HG03575 (cell line): ENCODE data around the gene LHCGR.
"Not testable (repeated sequence)": the region's sequence is repeated elsewhere in the genome, so short reads cannot be mapped to it uniquely, and the experiment has no call there.

Source experiments
- ATAC-seq: cut with Tn5 transposase; IDR thresholded peaks from one replicate; pipeline ENCODE4 v1.9.1; 2021; ENCODE audit not compliant: unreplicated experiment, insufficient number of reproducible peaks, low FRiP score; ENCODE audit errors: extremely low read depth

Gene LHCGR

DNA sequence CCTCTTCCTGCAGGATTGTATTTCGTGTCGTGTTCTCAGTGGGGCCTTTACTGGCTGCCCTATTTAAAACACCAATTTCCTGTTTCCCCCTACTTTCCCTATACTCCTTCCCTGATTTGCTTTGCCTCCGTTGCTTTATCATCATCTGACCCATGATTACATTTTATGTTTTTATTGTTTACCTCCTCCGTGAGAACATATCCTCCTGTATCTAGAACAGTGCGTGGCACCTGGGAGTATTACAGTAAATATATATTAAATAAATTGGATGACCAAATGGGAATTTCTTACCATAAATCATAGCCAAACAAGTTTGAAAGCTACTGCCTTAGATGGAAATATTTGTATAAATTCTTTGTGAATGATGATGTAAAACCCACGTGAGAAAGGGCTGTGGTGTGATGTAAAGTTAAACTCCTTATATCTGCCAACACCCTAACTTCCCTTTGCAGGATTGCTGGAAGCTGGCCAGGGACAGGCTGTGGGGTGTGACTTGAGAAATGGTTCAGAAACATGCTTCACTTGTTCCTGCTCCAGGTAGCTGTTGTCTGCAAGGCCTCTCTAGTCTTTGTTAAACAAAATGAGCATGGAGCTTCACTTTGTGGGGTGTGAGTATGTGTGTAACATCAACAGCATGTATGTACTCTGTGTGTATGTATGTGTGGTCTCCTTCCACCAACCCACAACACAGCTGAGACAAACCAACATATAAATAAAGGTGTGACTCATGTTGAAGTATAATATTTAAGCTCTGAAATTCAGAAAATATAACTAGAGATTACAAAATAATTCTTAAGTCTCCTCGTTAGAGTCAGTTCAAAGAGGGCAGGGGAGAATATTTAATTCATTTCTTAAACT is 40.3 kb downstream of the LHCGR start:
- no peak for ATAC-seq

DNA sequence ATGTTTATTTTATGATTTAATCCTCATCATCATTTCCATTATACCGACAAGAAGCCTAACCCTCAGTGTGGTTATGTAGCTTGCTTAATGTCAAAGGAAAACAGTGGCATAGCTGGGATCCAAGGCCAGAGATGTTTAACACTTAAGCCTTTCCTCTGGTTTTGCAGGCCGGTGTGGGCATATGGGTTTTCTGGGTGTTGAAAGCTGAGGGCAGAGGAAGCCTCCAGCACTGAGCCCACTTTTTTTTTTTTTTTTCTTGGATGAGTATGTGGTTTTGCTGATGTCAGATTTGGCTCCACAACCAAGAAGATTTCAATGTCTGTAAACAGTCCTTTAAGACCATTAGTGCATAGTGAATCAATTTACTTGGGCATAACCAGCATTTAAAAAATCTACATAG is 41.3 kb downstream of the LHCGR start:
- no peak for ATAC-seq

DNA sequence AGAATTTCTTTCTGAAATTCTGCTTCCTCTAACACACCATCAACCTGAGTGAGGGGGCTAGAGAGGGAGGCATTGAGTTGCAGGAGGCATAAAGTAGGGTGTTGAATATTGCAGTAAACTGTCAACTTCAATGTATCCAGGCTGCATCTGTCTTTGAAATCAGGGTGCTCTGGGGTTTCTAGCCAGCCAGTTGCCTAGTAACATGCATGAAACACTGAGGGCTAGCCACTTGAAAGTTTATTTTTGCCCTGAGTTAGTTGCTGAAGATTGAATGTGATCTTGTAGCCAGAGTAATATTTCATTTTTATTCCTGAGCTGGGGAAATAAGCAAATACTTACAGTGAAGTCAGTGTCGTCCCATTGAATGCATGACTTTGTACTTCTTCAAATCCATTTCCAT is 41.9 kb downstream of the LHCGR start:
- ATAC-seq, result no peak

DNA sequence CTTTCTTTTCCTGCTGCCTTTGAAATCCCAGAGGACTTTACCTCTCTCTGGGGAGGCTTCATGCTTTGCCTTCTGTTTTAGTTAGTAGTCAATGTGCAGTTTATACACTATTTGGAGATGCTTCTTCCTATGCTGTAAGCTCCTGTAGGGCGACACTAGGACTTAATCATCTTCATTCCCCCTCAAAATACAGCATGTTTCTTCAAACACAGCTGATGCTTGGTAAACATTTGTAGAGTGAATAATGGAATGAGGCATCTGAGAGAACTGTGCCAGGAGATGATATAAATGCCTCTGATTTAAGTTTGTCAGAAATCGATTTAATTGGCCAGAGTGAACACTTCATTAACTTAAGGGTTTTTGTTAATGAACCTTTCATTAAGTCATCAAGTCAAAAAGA is 43.4 kb downstream of the LHCGR start:
- no peak for ATAC-seq

DNA sequence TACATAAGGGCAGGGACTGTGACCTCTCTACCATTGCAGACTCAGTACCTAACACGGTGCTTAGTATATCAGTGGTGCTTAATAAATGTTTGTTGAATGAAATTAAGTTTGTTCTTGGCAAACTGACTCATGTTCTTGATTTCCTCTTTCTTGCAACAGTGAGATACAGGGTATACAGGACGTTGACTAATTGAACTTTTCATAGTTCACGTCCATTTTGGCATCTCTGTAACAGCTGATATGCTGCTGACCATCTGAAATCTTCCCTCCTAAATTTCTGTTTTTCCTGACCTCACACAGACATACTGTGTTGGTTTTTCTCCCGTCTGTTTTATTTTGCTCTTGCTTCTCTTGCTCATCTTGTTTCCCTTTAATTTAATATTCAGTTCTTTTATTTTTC is 44.2 kb downstream of the LHCGR start:
- ATAC-seq, result no peak

DNA sequence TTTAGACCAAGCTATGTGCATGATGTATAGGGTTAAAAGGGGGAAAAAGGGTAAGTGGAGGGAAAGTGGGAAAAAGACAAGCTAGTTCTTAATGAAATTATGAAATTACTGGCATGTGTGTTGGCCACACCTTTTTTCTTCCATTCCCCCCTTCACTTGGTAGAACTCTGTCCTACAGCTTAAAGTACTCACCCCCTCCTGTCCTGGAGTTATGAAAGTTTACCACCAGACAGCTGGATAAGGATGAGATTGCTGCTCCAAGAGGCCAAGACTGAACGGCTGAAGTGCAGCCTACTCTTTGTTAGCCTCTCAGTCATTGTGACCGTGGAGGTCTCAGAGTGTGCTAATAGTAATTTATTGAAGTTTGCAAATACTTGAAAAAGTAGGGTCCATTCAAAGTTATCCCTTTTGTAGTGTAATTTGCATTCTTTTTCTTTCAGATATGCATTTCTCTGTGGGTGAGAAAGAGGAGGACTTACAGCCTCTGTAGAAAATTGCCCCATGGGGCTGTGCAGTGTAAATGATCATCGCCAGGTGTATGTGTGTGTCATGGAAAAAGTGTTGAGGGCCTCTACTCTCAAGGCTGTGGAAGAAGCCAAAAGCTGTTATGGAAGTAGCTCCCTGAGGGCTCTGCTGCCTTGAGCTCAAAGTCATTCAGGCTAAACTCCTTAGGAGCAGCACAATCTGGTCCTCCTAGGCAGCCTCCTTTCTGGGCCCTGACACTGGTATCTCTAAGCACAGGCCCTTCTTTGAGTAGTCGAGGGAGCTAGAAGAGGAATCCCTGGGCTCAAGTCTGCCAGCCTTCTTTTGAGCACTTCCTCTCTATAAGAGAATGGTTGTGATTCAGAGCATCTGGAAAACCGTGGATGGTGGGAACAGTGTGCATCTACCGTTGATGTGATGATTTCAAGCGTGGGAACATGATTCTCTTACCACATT is 46.2 kb downstream of the LHCGR start:
- no peak for ATAC-seq

DNA sequence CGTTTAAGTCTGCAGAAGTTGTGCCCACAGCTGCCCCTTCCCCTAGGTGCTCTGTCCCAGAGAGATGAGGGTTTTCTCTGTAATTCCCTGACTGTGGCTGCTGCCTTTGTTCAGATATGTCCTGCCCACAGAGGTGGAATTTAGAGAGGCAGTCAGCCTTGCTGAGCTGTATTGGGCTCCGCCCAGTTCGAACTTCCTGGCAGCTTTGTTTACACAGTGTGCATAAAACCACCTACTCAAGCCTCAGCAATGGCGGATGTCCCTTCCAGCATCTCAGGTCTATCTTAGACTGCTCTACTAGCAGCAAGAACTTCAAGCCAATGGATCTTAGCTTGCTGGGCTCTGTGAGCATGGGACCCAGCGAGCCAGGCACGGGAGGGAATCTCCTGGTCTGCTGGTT is 48.1 kb downstream of the LHCGR start:
- ATAC-seq, result no peak

DNA sequence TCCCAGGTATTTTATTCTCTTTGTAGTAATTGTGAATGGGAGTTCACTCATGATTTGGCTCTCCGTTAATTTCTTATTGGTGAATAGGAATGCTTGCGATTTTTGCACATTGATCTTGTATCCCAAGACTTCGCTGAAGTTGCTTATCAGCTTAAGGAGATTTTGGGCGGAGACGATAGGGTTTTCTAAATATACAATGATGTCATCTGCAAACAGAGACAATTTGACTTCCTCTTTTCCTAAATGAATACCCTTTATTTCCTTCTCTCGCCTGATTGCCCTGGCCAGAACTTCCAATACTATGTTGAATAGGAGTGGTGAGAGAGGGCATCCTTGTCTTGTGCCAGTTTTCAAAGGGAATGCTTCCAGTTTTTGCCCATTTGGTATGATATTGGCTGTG is 51.9 kb downstream of the LHCGR start:
- not testable (repeated sequence) for ATAC-seq

DNA sequence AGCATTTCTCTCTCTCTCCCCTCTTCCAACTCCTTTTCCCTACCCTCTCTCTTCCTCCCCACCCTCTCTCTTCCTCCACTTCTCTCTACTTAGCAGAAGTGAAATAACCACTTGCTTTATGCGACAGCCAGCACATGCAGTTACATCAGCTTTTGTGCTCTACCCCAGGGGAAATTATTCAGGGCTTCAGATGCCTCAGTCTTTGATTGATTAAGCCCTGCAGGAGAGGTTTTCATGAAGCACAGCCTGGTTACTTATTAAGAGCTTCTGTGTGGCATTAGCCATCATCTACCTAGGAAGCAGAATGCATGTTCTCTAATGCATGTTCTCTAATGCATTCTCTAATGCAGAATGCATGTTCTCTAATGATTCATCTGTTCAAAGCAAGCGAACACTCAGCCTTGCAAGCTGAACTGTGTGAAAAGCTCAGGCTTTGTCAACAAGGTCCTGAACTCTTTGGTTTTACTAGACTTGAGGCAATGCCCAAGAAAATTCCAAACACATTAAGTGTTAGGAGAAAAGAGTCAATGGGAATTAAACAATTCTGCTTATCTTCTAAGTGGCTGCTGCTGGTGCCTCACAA is 56.1 kb downstream of the LHCGR start:
- no peak for ATAC-seq

DNA sequence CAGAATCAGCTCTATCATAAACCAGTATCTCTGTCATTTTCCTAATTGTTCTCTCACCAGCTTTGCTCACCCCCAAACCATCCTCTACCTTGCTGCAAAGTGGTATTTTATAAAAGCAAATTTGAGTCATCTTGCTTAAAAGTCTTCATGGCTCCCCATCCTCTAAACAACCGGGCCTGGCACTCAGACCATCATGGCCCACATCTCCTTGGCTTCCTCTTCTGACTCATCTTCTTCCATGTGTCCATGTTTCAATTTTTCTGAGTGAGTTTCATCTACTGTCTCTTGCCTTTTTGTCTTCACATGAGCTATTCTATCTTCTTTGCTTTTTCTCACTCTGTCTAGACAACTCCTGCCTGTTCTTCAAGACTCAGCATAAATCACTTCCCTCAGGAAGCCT is 58.6 kb downstream of the LHCGR start:
- no peak for ATAC-seq

DNA sequence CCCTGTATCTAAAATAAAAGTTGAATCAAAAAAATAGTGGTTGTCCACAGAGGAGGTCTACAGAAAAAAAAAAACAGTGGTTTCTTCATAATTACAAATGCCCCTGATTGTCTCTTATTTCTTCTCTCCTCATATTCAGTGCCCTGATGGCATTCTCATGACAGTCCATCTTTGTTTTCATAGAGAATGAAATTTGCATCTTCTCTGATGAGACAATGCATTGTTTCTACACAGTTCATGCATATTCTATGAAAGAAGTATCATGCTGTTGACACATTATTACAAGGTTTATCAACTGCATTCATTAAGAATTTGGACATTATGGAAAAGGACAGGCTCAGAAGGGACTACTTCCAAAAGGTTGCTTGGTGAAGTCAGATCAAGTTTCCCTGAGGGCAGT is 59.5 kb downstream of the LHCGR start:
- ATAC-seq, result no peak

DNA sequence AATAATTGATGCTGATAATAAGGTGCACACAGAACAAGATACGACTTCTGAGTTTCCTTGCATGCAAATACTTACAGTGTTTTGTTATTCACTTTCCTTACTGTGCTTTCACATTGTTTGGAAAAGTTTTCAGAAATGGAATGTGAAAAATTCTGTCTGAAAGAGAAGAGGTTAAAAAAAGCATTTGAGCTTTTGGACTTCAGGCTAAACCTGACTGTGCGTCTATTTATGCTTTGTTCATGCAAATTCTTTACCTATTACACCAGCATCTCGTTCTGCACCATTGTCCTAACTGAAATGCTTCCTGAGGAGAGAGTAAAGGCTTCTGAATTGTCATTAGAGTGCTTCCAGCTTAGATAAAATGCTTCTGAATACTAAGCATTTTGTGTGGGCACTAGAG is 61.4 kb downstream of the LHCGR start:
- ATAC-seq, result no peak

DNA sequence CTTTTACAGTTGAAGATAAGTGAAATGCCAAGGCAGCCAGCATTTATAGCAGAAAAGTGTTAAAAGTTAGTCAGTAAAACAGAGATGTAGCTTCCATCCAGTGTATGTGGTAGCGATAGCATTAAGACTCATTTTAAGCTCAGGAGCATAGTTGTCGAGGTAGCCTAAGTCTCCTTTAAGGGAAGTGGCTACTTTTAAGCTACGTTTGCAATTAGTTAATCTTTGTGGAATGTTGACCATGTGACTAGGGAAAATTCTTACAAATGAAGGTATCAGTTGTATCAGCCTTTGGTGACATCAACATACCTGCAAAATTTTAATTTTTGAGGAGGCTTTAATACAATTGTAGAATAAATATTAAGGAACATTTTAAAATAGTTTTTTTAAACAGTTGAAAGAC is 61.9 kb downstream of the LHCGR start:
- no peak for ATAC-seq

DNA sequence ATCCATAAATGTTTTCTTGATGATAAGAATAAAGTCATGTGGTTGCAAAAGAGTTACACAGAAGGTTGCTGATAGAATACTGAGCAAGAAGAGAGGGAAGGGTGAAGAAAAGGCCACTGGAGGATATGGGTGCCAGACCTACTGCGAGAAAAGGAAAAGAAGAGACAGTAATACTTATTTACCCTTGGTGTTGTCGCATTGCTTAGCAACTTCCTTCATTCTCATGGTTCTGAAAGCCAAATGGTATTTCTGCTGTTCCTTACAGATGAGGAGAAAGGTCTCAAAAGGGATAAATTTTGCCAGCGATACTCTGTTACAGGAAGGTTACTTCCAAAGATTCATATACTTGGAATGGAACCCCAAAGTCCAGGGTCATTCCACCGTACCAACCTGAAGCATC is 62.5 kb downstream of the LHCGR start:
- no peak for ATAC-seq

DNA sequence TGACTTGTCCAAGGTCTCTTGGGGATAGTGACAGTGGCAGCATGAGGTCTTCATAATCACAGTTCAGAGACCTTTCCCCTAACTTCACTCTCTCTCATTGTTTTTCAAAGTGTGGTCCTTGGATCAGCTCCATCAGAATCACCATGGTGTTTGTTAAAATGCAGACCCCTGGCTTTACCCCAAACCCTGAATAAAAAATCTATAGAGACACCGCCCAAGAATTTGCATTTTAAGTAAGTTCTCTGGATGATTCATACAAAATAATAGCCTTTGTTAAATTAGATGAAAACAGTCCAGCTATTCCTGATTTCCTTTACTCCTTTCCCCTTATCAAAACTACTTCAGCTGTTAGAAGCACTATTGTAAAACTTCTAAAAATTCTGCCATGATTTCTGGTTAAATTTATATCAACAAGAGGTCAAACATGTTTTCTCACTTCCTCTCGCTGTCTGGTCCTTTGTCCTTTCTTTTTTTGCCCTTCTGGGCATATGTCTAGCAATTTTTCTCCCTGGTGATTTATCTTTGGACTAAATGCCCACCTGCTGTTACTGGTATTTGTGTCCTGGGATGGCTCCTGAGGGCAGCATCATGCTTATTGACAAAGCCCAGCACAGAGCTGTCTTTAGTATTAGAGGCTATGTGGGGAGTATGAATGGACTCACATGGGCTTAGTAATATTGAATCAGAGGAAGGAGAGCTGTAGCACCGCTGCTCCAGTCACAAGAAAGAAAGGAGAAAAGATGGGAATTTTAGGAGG is 63.4 kb downstream of the LHCGR start:
- no peak for ATAC-seq

DNA sequence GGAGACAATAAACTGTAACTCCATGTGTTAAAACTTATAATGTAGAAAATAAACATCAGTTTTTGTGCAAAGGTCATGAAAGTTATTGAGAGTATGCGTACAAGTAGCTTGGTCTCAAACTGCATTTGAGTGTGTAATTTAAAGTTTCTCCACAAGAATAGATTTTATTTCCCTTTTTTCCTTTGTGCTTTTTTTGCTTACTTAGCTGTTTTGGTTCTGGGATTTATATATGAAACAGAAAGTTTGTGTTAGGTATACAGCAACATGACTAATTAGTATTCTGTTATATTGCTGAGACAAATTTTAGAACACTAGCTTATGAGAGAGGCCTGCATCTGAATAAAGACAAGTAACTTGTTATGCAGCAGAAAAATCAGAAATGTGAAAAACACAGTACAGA is 70.4 kb downstream of the LHCGR start:
- ATAC-seq, result no peak

DNA sequence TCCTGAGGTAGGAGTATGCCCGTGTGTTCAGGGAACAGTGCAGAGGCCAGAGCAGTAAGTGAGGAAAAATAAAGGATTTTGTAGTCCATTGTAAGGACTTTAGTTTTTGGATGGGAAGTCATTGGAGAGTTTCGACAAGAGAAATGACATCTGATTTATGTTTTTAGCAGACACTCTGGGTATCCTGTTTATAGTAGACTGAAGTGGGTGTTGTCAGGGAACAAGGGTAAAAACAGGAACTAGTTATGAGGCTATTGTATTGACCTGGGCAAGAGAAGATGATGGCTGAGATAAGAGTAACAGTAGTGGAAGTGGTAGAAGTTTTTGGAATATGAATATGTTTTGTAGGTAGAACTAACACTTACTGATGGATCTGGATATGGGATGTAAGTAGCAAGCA is 78.1 kb downstream of the LHCGR start:
- no peak for ATAC-seq

DNA sequence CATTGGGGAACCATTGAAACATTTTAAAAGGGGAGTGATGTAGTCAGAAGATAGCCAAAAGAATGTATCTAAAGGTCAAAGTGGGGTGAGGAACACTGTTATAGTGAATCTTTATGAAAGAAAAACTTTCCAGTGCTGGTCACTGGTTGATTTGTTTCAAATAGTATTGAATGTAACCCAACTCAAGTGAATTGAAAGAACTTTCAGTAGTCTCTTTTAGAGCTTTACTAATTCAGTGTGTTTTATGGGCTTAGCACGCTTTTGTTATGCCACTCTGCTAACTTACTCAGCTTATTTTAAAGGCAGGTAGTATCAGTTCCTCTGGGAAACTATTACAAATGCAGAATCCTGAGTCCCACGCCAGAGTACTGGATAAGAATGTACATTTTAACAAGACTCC is 80.6 kb downstream of the LHCGR start:
- no peak for ATAC-seq

DNA sequence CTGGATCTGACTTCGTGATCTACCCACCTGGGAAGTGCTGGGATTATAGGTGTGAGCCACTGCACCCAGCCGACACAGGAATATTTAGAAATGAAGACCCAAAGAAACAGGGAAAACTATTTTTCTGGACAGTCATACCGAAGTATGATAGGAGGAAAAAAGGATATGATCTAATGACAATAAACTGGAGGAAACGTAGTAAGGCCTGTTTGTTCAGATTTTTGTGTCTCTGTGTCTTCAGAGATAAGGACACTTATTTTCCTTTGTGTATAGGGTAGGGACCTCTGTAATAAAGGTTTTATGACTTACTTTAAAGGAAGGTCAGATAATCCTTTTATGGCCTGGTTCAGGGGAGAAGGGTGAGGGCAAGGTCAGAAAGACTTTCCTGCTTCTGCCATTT is 81.9 kb downstream of the LHCGR start:
- ATAC-seq, result no peak
